Esophagus squamous epithelium (tissue), 5 donors: ENCODE results near the gene ZFP14. TPM values are rescaled to one million over a fixed set of nuclear protein-coding genes. Genes with fewer than 3 reads are reported as not detected.
"Not testable (repeated sequence)": the region's sequence is repeated elsewhere in the genome, so short reads cannot be mapped to it uniquely, and the experiment has no call there.

Source experiments
- DNase-seq: peaks from one replicate; lab custom pipeline; 2025; lab: John Stamatoyannopoulos, UW
- H3K27ac ChIP-seq, 4 donors: fragments of 200-600 bp; sonication (generic); one replicate each; pipeline ENCODE4 v1.5.1; 2016 to 2019; ENCODE audit warnings: mild to moderate bottlenecking in 1 of 4
- H3K27me3 ChIP-seq, 4 donors: fragments of 200-600 bp; sonication (generic); 1 replicate in 3 of 4; 2 replicates in 1 of 4; pipeline versions ENCODE4 v1.5.1 to v1.6.0; 2017 to 2021; ENCODE audit warnings: antibody characterized with exemption in 1 of 4
- H3K36me3 ChIP-seq, 3 donors: fragments of 200-600 bp; sonication (generic); one replicate each; pipeline ENCODE4 v1.5.1; 2016 to 2019
- H3K4me1 ChIP-seq, 3 donors: fragments of 200-600 bp; sonication (generic); one replicate each; pipeline ENCODE4 v1.5.1; 2017 to 2019
- H3K4me3 ChIP-seq, 4 donors: fragments of 200-600 bp; sonication (generic); 1 replicate in 3 of 4; 2 replicates in 1 of 4; pipeline ENCODE4 v1.5.1; 2016 to 2019; ENCODE audit warnings: mild to moderate bottlenecking in 2 of 4, moderate library complexity in 1 of 4
- H3K9me3 ChIP-seq, 3 donors: fragments of 200-600 bp; sonication (generic); one replicate each; pipeline ENCODE4 v1.5.1; 2016 to 2019
- WGBS, 2 donors: methylation state at CpG; one replicate each; pipeline ENCODE4 v1.1.5; 2018; 5-methylcytosine and 5-hydroxymethylcytosine counted together
- intact Hi-C: fragments of 100-400 bp; cut with DNase I; formaldehyde crosslinking; loops from one replicate; pipeline ENCODE4 v1.15.0; 2022
- total RNA-seq, 4 donors: library from RNA; depleted of rRNA; stranded (reverse); fragments of >200 nt; gene quantifications; one replicate each; pipeline ENCODE4 v1.1.0, GENCODE V29; 2016
- donor health status: DM: yes; HTN: yes; CAD: no.

The ZFP14 gene
- total RNA-seq, 4 donors from 2014 or later: 0.88 to 4.0 (median 2.0) TPM

DNA sequence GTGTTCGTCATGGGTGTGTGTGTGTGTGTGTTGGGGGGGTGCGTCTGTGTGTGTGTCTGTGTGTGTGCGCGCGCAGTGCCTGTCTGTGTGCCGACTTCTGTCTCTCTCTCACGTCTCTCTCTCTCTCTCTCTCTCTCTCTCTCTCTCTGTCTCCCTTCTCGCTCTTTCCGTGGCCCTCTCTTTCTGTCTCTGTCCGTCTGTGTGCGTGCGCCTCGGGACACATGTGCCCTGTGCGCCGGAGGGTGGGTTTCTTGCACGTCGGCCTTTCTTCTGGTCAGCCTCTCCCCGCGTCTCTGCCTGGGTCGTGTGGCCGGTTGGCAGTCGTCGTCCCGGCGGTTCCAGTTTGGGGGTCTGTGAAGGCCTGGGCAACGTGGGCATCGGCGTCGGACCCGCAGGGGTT is 86.7 kb downstream of the ZFP14 start:
- H3K4me3 ChIP-seq, H3K36me3 ChIP-seq, H3K27me3 ChIP-seq, intact Hi-C loops, DNase-seq, H3K4me1 ChIP-seq, H3K27ac ChIP-seq, H3K9me3 ChIP-seq: not testable (repeated sequence)
- no CpG with 5 or more reads among the region's 30 CpGs for WGBS, 2 donors

Other genes with a start within 250 kb of the ZFP14 start
- gene CAPNS1, start 239.1 kb downstream of the ZFP14 start, total RNA-seq: 100 to 1,000 TPM; 211 to 284 (median 266) TPM
- gene COX7A1, start 226.8 kb downstream of the ZFP14 start, total RNA-seq: 10 to 100 TPM in 1 of 4 donors, 1 to 10 TPM in 3; 2.0 to 15.8 (median 3.1) TPM
- 1 to 10 TPM; 1.6 to 5.5 (median 2.8) TPM for gene ZNF565, start 164.5 kb downstream of the ZFP14 start, total RNA-seq
- gene ZNF146, start 164.1 kb downstream of the ZFP14 start, total RNA-seq: 10 to 100 TPM; 40.3 to 72.9 (median 59.6) TPM
- gene ZFP82, start 39.4 kb upstream of the ZFP14 start, total RNA-seq: 1 to 10 TPM in 2 of 4 donors, under 1 TPM in 2; 0.30 to 2.1 (median 0.95) TPM
- 10 to 100 TPM in 1 of 4 donors, 1 to 10 TPM in 3; 4.5 to 13.0 (median 7.4) TPM for gene ZNF566, start 110.4 kb upstream of the ZFP14 start, total RNA-seq
- 10 to 100 TPM in 1 of 4 donors, 1 to 10 TPM in 3; 3.7 to 13.4 (median 7.4) TPM for gene ZNF260, start 149.1 kb upstream of the ZFP14 start, total RNA-seq
- gene ZNF529, start 194.1 kb upstream of the ZFP14 start, total RNA-seq: 10 to 100 TPM in 1 of 4 donors, 1 to 10 TPM in 3; 3.2 to 12.8 (median 3.6) TPM
- gene ZNF382, start 226.1 kb upstream of the ZFP14 start, total RNA-seq: 1 to 10 TPM in 2 of 4 donors, under 1 TPM in 2; 0.53 to 4.4 (median 0.89) TPM